ENCODE data around the gene GSK3A.

GSK3A gene

DNA sequence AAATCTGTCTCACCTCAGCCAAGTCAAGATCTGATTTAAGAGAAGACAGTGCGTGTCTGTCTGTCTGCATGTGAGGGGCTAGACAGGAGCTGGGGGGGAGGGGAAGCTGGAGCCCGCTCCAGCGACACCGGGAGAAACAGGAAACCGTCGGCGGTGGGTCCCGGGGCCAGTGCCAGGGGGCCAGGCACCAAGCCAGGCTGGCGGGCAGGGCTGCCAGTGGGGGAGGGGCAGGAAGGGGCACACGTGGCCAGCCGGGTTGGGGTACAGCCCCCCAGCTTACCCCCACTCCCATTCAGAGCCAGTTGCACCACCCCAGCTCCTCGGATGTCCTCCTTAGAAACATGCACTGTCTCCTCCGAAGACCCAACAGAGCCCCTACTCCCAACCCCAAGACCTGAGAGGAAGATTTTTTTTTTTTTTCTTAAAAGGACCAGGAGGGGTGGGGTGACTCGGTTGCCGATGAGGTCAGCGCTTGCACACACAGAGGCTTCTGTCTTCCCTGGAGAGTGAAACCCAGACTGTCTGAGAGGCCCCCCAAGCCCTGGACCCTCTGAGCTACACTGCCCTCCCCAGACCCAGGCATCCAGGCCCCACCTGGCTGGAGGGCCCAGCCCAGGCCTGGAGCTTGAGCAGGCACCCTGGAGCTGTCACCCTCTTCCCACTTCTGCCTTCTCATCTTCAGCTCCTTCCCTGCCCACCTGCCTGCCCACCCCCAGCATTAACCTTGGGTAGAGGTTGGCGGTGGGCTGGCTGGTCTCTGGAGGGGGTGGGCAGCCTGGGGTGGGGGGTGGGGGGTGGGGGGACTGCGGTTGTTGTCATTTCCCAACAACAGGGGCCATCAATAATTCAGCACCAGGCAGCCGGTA, 8.5 kb upstream of the GSK3A start:
- H4K91ac ChIP-seq (ENCODE audit: low read depth, low read length): no peak overlapping the region
- H3K79me2 ChIP-seq (ENCODE audit: control insufficient read depth, insufficient read depth, low read length, poor library complexity): peaks cover 32% of the 10 kb centered on the region
- no peak overlapping the region for H2BK120ac ChIP-seq (ENCODE audit: insufficient read depth, low read length, poor library complexity)
- peak overlapping the region; percentile 4 for H3K18ac ChIP-seq (ENCODE audit: low read length)
- no peak overlapping the region for H3K23ac ChIP-seq (ENCODE audit: low read length)
- H4K8ac ChIP-seq (ENCODE audit: low read depth, low read length): no peak overlapping the region
- H2AK5ac ChIP-seq (ENCODE audit: low read length): no peak overlapping the region
- no CpG with 5 or more reads among the region's 19 CpGs for WGBS (ENCODE audit: extremely low coverage, insufficient coverage, insufficient read length)
- H2BK5ac ChIP-seq (ENCODE audit: low read depth, low read length, poor library complexity): no peak overlapping the region
- H3K9me3 ChIP-seq (ENCODE audit: insufficient read depth, low read depth, low read length): no peaks in the 10 kb centered on the region
- H2BK12ac ChIP-seq (ENCODE audit: low read length): no peak overlapping the region
- peak overlapping the region; percentile 27 for H3K4ac ChIP-seq (ENCODE audit: low read depth, low read length)
- H3K14ac ChIP-seq (ENCODE audit: low read length): no peak overlapping the region
- H3K4me1 ChIP-seq (ENCODE audit: control insufficient read depth in 1 of 2, insufficient read depth in 2 of 2, low read length in 2 of 2): peaks cover 20 to 22% of the 10 kb centered on the region in 2 experiments
- no peaks in the 10 kb centered on the region for H3K27me3 ChIP-seq (ENCODE audit: insufficient read depth, low read length)
- H3K27ac ChIP-seq (ENCODE audit: low read depth, low read length): no peak overlapping the region
- no peak overlapping the region for H3K4me2 ChIP-seq (ENCODE audit: low read length)
- no peak overlapping the region for H3K9ac ChIP-seq (ENCODE audit: low read length)
- H3K4me3 ChIP-seq (ENCODE audit: low read depth, low read length): no peak overlapping the region
- H3K36me3 ChIP-seq (ENCODE audit: control insufficient read depth in 1 of 2, insufficient read depth in 2 of 2, low read length in 2 of 2): peaks cover 37 to 41% of the 10 kb centered on the region in 2 experiments
- H3K79me1 ChIP-seq (ENCODE audit: low read length): peaks cover 29% of the 10 kb centered on the region
- H4K12ac ChIP-seq (ENCODE audit: low read depth, low read length): no peak overlapping the region
- no peak overlapping the region for H2AFZ ChIP-seq (ENCODE audit: insufficient read depth, low read length, poor library complexity)
- no peak for DNase-seq

DNA sequence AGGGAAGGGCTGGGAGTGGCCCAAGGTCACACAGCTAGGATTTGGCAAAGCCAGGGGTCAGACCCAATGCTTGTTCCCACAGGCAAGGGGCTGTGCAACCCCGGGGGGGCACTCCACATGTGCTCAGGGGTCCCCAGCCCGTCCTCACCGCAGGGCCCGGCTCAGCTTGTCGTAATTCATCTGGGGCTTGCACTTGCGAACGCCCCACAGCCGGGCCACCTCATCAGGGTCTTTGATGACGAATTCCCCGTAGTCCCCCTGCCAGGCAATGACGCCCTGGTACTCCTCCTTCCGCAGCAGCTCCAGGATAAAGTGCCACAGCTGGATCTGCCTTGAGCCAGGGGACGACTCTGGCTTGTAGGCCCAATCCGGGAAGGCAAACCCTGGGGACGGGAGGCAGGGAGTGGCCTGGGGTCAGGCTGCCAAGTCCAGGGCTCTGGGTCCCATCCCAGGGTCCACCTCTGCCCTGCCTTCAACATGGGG, 7.8 kb upstream of the GSK3A start:
- Histone ChIP-seq H3K4me1 (ENCODE audit: control insufficient read depth in 1 of 2, insufficient read depth in 2 of 2, low read length in 2 of 2) (peaks cover 16 to 20% of the 10 kb centered on the region in 2 experiments), H3K4me2 (ENCODE audit: low read length) (no peak overlapping the region), H3K36me3 (ENCODE audit: control insufficient read depth in 1 of 2, insufficient read depth in 2 of 2, low read length in 2 of 2) (peaks cover 37 to 41% of the 10 kb centered on the region in 2 experiments), H3K9ac (ENCODE audit: low read length) (no peak overlapping the region), H2BK12ac (ENCODE audit: low read length) (no peak overlapping the region), H3K14ac (ENCODE audit: low read length) (no peak overlapping the region), H4K8ac (ENCODE audit: low read depth, low read length) (no peak overlapping the region), H3K4me3 (ENCODE audit: low read depth, low read length) (no peak overlapping the region), H3K27ac (ENCODE audit: low read depth, low read length) (no peak overlapping the region), H2AK5ac (ENCODE audit: low read length) (no peak overlapping the region), H3K79me1 (ENCODE audit: low read length) (peaks cover 22% of the 10 kb centered on the region), H3K79me2 (ENCODE audit: control insufficient read depth, insufficient read depth, low read length, poor library complexity) (peaks cover 28% of the 10 kb centered on the region), H3K4ac (ENCODE audit: low read depth, low read length) (peak overlapping the region; percentile 27), H3K18ac (ENCODE audit: low read length) (no peak overlapping the region), H3K9me3 (ENCODE audit: insufficient read depth, low read depth, low read length) (no peaks in the 10 kb centered on the region), H3K27me3 (ENCODE audit: insufficient read depth, low read length) (no peaks in the 10 kb centered on the region), H4K12ac (ENCODE audit: low read depth, low read length) (no peak overlapping the region), H2BK5ac (ENCODE audit: low read depth, low read length, poor library complexity) (no peak overlapping the region), H4K91ac (ENCODE audit: low read depth, low read length) (no peak overlapping the region), H3K23ac (ENCODE audit: low read length) (no peak overlapping the region), H2BK120ac (ENCODE audit: insufficient read depth, low read length, poor library complexity) (no peak overlapping the region), H2AFZ (ENCODE audit: insufficient read depth, low read length, poor library complexity) (no peak overlapping the region)
- no CpG with 5 or more reads among the region's 15 CpGs for WGBS (ENCODE audit: extremely low coverage, insufficient coverage, insufficient read length)
- DNase-seq: no peak

DNA sequence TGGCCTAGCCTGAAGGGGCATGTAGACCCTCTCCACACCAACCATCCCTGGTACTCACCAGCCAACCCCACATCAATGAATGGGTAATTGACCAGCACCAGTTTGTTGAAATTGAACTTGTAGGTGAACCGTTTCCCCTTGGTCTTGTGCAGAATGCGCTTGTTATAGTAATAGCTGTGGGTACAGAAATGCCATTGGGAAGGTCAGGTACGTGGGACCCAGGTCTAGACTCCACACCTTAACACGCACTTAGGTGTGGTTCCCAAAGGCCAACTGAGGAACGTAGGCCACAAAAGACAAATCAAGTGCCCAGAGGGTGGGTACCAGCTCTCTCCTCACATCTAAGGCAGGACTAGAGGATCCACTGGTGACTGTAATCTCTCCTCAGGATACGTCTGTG, 7.4 kb upstream of the GSK3A start:
- H2BK120ac ChIP-seq (ENCODE audit: insufficient read depth, low read length, poor library complexity): no peak overlapping the region
- no peak overlapping the region for H3K4me3 ChIP-seq (ENCODE audit: low read depth, low read length)
- no peak overlapping the region for H3K18ac ChIP-seq (ENCODE audit: low read length)
- H2AFZ ChIP-seq (ENCODE audit: insufficient read depth, low read length, poor library complexity): no peak overlapping the region
- peaks cover 22% of the 10 kb centered on the region for H3K79me1 ChIP-seq (ENCODE audit: low read length)
- peaks cover 19 to 24% of the 10 kb centered on the region in 2 experiments for H3K4me1 ChIP-seq (ENCODE audit: control insufficient read depth in 1 of 2, insufficient read depth in 2 of 2, low read length in 2 of 2)
- WGBS (ENCODE audit: extremely low coverage, insufficient coverage, insufficient read length): no CpG with 5 or more reads among the region's 6 CpGs
- H3K23ac ChIP-seq (ENCODE audit: low read length): no peak overlapping the region
- no peak overlapping the region for H2AK5ac ChIP-seq (ENCODE audit: low read length)
- H4K91ac ChIP-seq (ENCODE audit: low read depth, low read length): no peak overlapping the region
- no peaks in the 10 kb centered on the region for H3K9me3 ChIP-seq (ENCODE audit: insufficient read depth, low read depth, low read length)
- H3K79me2 ChIP-seq (ENCODE audit: control insufficient read depth, insufficient read depth, low read length, poor library complexity): peaks cover 27% of the 10 kb centered on the region
- H4K8ac ChIP-seq (ENCODE audit: low read depth, low read length): no peak overlapping the region
- no peak overlapping the region for H2BK12ac ChIP-seq (ENCODE audit: low read length)
- no peak overlapping the region for H3K4me2 ChIP-seq (ENCODE audit: low read length)
- no peak overlapping the region for H2BK5ac ChIP-seq (ENCODE audit: low read depth, low read length, poor library complexity)
- H3K27me3 ChIP-seq (ENCODE audit: insufficient read depth, low read length): no peaks in the 10 kb centered on the region
- H3K27ac ChIP-seq (ENCODE audit: low read depth, low read length): no peak overlapping the region
- H4K12ac ChIP-seq (ENCODE audit: low read depth, low read length): no peak overlapping the region
- H3K4ac ChIP-seq (ENCODE audit: low read depth, low read length): no peak overlapping the region
- no peak for DNase-seq
- H3K36me3 ChIP-seq (ENCODE audit: control insufficient read depth in 1 of 2, insufficient read depth in 2 of 2, low read length in 2 of 2): peaks cover 37 to 41% of the 10 kb centered on the region in 2 experiments
- no peak overlapping the region for H3K14ac ChIP-seq (ENCODE audit: low read length)
- no peak overlapping the region for H3K9ac ChIP-seq (ENCODE audit: low read length)

DNA sequence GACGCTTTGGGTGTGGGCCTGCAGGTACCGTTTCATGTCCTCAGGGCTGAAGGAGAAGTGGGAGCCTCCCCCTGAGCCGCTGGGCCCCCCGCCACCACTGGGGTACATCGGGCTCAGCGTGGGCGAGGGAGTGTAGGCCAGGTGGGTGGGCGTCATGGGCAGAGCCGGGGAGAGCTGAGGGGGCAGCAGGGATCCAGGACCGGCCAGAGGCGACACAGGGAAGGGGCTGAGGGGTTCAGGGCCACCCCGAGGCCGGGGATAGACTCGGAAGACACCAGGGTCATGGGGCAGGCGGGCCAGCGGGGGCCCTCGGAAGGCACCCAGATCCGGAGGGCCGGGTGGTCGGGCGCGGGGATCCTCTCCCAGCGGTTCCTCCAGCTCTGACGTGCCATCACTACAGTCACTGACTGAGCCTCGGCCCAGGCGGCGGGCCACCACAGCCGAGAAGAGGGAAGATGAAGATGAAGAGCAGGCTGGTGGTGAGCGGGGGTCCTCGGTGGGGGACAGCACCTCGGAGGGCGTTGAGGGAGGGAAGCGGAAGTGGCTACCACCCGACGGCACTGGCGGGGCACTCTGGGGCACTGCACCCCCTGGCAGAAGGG, 6.8 kb upstream of the GSK3A start:
- no peak overlapping the region for H2BK12ac ChIP-seq (ENCODE audit: low read length)
- no peak overlapping the region for H3K27ac ChIP-seq (ENCODE audit: low read depth, low read length)
- no peak for DNase-seq
- H3K4ac ChIP-seq (ENCODE audit: low read depth, low read length): no peak overlapping the region
- no peaks in the 10 kb centered on the region for H3K9me3 ChIP-seq (ENCODE audit: insufficient read depth, low read depth, low read length)
- no peak overlapping the region for H4K12ac ChIP-seq (ENCODE audit: low read depth, low read length)
- peak overlapping the region; percentile 38 for H3K18ac ChIP-seq (ENCODE audit: low read length)
- H4K8ac ChIP-seq (ENCODE audit: low read depth, low read length): no peak overlapping the region
- H2BK5ac ChIP-seq (ENCODE audit: low read depth, low read length, poor library complexity): no peak overlapping the region
- H3K4me3 ChIP-seq (ENCODE audit: low read depth, low read length): no peak overlapping the region
- H3K4me1 ChIP-seq (ENCODE audit: control insufficient read depth in 1 of 2, insufficient read depth in 2 of 2, low read length in 2 of 2): peaks cover 19 to 24% of the 10 kb centered on the region in 2 experiments
- no peak overlapping the region for H3K14ac ChIP-seq (ENCODE audit: low read length)
- no peak overlapping the region for H3K9ac ChIP-seq (ENCODE audit: low read length)
- WGBS (ENCODE audit: extremely low coverage, insufficient coverage, insufficient read length): no CpG with 5 or more reads among the region's 36 CpGs
- H3K36me3 ChIP-seq (ENCODE audit: control insufficient read depth in 1 of 2, insufficient read depth in 2 of 2, low read length in 2 of 2): peaks cover 37 to 41% of the 10 kb centered on the region in 2 experiments
- no peak overlapping the region for H2AK5ac ChIP-seq (ENCODE audit: low read length)
- H2AFZ ChIP-seq (ENCODE audit: insufficient read depth, low read length, poor library complexity): no peak overlapping the region
- no peak overlapping the region for H4K91ac ChIP-seq (ENCODE audit: low read depth, low read length)
- H3K79me1 ChIP-seq (ENCODE audit: low read length): peaks cover 20% of the 10 kb centered on the region
- no peak overlapping the region for H3K4me2 ChIP-seq (ENCODE audit: low read length)
- no peaks in the 10 kb centered on the region for H3K27me3 ChIP-seq (ENCODE audit: insufficient read depth, low read length)
- no peak overlapping the region for H3K23ac ChIP-seq (ENCODE audit: low read length)
- H2BK120ac ChIP-seq (ENCODE audit: insufficient read depth, low read length, poor library complexity): no peak overlapping the region
- H3K79me2 ChIP-seq (ENCODE audit: control insufficient read depth, insufficient read depth, low read length, poor library complexity): peaks cover 22% of the 10 kb centered on the region
